Glutamatergic neuron (in vitro differentiated cells): ENCODE results near the gene LAMB1. TPM values are rescaled to one million over a fixed set of nuclear protein-coding genes. Genes with fewer than 3 reads are reported as not detected.

Experiments used
- DNase-seq: peaks from one replicate; pipeline ENCODE4 v3.0.0; 2022
- H3K27ac Mint-ChIP-seq: one replicate; pipeline ENCODE4 v1.8.0; 2020; ENCODE audit warnings: mild to moderate bottlenecking, mixed read lengths, inconsistent platforms; ENCODE audit not compliant: unreplicated experiment
- H3K27me3 Mint-ChIP-seq: one replicate; pipeline ENCODE4 v1.8.0; 2020; ENCODE audit warnings: mild to moderate bottlenecking, moderate library complexity, mixed read lengths, inconsistent platforms; ENCODE audit not compliant: unreplicated experiment
- H3K36me3 Mint-ChIP-seq: one replicate; pipeline ENCODE4 v1.8.0; 2020; ENCODE audit warnings: mild to moderate bottlenecking, mixed read lengths, inconsistent platforms; ENCODE audit not compliant: unreplicated experiment
- H3K4me1 Mint-ChIP-seq: one replicate; pipeline ENCODE4 v1.8.0; 2020; ENCODE audit warnings: mild to moderate bottlenecking, low read depth, mixed read lengths, inconsistent platforms; ENCODE audit not compliant: unreplicated experiment
- H3K4me3 Mint-ChIP-seq: one replicate; pipeline ENCODE4 v1.8.0; 2020; ENCODE audit warnings: mild to moderate bottlenecking, mixed read lengths, inconsistent platforms; ENCODE audit not compliant: unreplicated experiment
- H3K9me3 Mint-ChIP-seq: one replicate; pipeline ENCODE4 v1.8.0; 2020; ENCODE audit warnings: mild to moderate bottlenecking, moderate library complexity, mixed read lengths, inconsistent platforms; ENCODE audit not compliant: unreplicated experiment
- total RNA-seq: library from RNA; stranded (reverse); fragmentation: NEBNext Ultra II Directional; extraction: Animal tissue kit (Norgen Biotek cat#: 25700); gene quantifications from one replicate; pipeline ENCODE4 v1.2.1, GENCODE V29; 2021; ENCODE audit not compliant: unreplicated experiment
- TF ChIP-seq, protein P1 (sequence below): fragments of 200-600 bp; sonication (generic); IDR thresholded peaks from one replicate; pipeline ENCODE4 v1.5.0; 2021; ENCODE audit not compliant: partially characterized antibody, unreplicated experiment

The LAMB1 gene
- total RNA-seq, 1 donor from 2014 or later = 326 TPM

DNA sequence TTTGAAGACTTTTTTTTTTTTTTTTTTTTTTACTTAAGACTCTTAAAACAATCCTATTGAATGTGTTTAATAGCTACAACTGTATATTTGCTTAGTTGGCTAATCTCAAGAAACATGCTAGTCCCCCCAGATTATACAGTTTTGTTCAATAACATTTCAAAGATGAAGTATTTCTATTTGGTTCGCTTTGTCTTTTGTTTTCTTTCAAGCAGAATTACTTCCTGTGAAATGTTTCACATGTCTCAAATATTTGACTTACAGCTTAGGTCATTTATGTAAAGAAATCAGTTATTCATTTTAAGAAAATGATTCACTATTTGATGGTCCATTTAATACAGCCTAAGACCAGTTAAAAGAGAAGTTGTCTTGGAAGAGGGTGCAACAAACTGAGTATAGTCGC is 12.8 kb upstream of the LAMB1 start:
- no peak overlapping the region for H3K27ac Mint-ChIP-seq
- H3K9me3 Mint-ChIP-seq = peaks cover 2% of the 10 kb centered on the region
- TF ChIP-seq, protein P1, sequence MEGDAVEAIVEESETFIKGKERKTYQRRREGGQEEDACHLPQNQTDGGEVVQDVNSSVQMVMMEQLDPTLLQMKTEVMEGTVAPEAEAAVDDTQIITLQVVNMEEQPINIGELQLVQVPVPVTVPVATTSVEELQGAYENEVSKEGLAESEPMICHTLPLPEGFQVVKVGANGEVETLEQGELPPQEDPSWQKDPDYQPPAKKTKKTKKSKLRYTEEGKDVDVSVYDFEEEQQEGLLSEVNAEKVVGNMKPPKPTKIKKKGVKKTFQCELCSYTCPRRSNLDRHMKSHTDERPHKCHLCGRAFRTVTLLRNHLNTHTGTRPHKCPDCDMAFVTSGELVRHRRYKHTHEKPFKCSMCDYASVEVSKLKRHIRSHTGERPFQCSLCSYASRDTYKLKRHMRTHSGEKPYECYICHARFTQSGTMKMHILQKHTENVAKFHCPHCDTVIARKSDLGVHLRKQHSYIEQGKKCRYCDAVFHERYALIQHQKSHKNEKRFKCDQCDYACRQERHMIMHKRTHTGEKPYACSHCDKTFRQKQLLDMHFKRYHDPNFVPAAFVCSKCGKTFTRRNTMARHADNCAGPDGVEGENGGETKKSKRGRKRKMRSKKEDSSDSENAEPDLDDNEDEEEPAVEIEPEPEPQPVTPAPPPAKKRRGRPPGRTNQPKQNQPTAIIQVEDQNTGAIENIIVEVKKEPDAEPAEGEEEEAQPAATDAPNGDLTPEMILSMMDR = no peak
- no peak overlapping the region for H3K4me3 Mint-ChIP-seq
- peaks cover 3% of the 10 kb centered on the region for H3K4me1 Mint-ChIP-seq
- H3K27me3 Mint-ChIP-seq = no peaks in the 10 kb centered on the region
- no peaks in the 10 kb centered on the region for H3K36me3 Mint-ChIP-seq
- DNase-seq = no peak

DNA sequence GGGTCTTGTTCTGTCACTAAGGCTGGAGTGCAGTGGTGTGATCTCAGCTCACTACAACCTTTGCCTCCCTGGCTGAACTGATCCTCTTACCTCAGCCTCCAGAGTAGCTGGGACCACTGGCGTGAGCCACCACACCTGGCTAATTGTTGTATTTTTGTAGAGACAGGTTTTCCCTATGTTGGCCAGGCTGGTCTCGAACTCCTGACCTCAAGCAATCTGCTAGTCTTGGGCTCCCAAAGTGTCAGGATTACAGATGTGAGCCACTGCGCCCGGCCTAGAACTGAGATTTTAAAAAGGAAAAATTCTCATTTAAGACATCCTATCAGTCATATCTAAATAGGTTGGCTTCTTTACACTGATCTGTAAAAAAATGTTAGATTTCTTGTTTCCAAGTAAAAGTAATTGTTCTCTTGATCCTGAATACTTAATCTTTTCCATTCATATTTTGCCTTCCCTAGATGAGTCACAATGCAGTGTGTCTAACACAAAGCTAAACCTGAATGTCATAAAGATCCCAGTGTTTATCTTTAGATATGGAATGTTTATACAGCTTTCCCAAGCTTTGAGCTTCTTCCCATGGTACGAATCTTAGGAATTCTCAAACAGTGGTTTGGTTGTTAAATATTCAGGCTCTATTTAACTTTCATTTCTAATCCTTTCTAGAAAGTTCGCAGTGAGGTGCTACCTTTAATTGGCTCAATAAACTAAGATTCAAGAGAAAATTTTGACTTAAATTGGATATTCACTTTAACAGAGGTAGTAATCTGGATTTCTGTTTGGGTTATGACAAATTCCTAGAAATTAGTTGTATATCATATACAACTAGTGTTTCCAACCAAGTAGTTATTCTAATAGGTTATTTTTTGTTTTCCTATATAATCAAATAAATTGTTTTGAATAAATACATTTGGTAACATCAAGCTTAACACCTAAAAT is 12.1 kb upstream of the LAMB1 start:
- Mint-ChIP-seq H3K27ac (no peak overlapping the region), H3K27me3 (no peaks in the 10 kb centered on the region), H3K9me3 (peaks cover 1% of the 10 kb centered on the region), H3K4me3 (no peak overlapping the region), H3K4me1 (peaks cover 3% of the 10 kb centered on the region), H3K36me3 (no peaks in the 10 kb centered on the region)
- TF ChIP-seq, protein P1 = no peak
- DNase-seq = no peak

DNA sequence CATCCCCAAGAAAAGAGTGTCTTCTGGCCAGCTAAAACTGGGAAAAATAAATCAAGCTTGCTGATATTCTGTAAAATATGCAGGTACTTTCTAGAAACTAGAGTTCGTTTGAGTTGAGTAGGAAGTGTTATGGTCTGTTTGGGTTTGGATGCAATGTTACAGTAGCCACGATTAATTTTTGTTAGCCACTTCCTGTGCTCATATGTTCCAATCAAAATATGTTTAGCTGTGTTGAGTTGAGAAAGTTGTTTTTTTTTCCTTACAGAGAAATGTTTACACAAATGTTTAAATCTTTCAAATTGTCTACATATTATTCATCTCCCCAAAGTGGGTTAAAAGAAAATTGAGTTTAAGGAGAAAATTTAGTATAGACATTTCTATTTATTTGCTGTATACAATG is 11.3 kb upstream of the LAMB1 start:
- Mint-ChIP-seq H3K27ac (no peak overlapping the region), H3K4me1 (peaks cover 3% of the 10 kb centered on the region)
- TF ChIP-seq, protein P1 = no peak

DNA sequence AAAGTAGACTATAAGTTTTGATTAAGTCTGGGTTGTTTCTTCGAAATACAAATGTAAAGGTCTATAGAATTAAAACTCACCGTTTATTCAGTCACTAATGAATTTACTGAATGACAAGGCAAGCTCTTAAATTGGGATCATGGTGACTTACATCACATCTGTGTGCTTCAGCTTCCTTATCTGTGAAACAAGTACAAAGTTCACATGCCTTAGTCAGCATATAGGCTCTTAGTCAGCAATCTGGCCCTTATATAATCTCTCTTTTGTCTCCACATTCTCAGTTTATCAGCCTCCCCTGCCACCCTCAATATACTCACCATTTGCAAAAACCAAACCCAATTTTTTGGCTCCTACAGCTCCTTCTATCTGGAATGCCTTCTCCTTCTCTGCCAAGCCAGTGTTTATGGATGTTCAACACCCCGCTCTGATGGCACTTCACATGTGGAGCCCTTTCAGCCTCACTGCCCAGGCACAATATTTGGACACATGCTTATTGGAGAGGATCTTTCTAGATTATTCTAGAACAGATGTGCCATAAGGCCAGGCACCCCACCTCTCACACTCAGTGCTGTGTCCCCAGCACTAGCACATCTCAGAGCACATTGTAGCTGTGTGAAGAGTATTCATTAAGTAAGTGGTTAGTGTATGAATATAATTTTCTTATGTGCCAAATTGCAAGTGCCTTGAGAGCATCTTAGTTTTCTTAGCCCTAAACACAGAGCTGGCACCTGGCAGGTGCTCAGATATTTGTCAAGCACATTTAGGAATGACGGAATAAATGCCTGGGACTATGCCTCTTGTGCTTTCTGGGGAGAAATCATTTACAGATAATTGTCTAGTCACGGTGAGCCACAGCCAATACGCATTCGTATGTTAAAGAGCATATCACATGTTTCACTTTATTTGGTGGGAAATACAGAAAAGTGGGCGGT is 9.8 kb upstream of the LAMB1 start:
- TF ChIP-seq, protein P1 = no peak
- peaks cover 5% of the 10 kb centered on the region for H3K4me1 Mint-ChIP-seq
- no peak overlapping the region for H3K27ac Mint-ChIP-seq

More for the DNA sequence above, 11.3 kb upstream of the LAMB1 start:
- no peaks in the 10 kb centered on the region for H3K9me3 Mint-ChIP-seq
- no peak overlapping the region for H3K4me3 Mint-ChIP-seq
- no peaks in the 10 kb centered on the region for H3K36me3 Mint-ChIP-seq
- no peaks in the 10 kb centered on the region for H3K27me3 Mint-ChIP-seq
- no peak for DNase-seq

More for the DNA sequence above, 9.8 kb upstream of the LAMB1 start:
- Mint-ChIP-seq H3K36me3 (no peaks in the 10 kb centered on the region), H3K27me3 (no peaks in the 10 kb centered on the region), H3K4me3 (no peak overlapping the region), H3K9me3 (no peaks in the 10 kb centered on the region)
- DNase-seq = no peak
